ENCODE results near the gene ZNF385B. TPM values are rescaled to one million over a fixed set of nuclear protein-coding genes. Genes with fewer than 3 reads are reported as not detected.

Gene ZNF385B
- total and polyA plus RNA-seq, 9 of the 15 experiments (the other 6 are each of a cell fraction or from before 2014, with no cell fraction given): 0.50 TPM; not detected in 8

- TF ChIP-seq ZNF395 (CRISPR knock-in tag; IDR thresholded peaks at IDR 0.05) (no peak), FOXJ3 (CRISPR knock-in tag; IDR thresholded peaks at IDR 0.05) (no peak), MXI1 (IDR thresholded peaks at IDR 0.05; ENCODE audit: low read depth, low read length) (no peak), HCFC1 (IDR thresholded peaks at IDR 0.05; ENCODE audit: low read depth, low read length) (no peak), ZNF324 (CRISPR knock-in tag; IDR thresholded peaks at IDR 0.05) (no peak)
Measured at GRCh38 chr2:179768765-179769164, 92.6 kb downstream of the ZNF385B start (continued).

- Histone ChIP-seq H3K9me1 (ENCODE audit: control insufficient read depth, insufficient read depth, low read length) (no peaks in the 10 kb centered on the region), H3K9me3 (replicated peaks; ENCODE audit: control insufficient read depth, insufficient read depth, low read depth, low read length) (no peaks in the 10 kb centered on the region), H2AFZ (ENCODE audit: low read depth, low read length) (no peak overlapping the region), H3K36me3 (ENCODE audit: control insufficient read depth, insufficient read depth, low read length) (no peaks in the 10 kb centered on the region), H3K4me1 (replicated peaks in 1 of 2; ENCODE audit: control insufficient read depth in 2 of 2, insufficient read depth in 2 of 2, low read length in 2 of 2) (no peaks in the 10 kb centered on the region), H3K9ac (ENCODE audit: insufficient read depth in 1 of 2, low read depth in 2 of 2, low read length in 2 of 2) (no peak overlapping the region), H3K4me3 (no peak overlapping the region), H3K79me2 (ENCODE audit: control insufficient read depth, insufficient read depth, low read length) (no peaks in the 10 kb centered on the region), H3K27me3 (ENCODE audit: control insufficient read depth in 2 of 2, insufficient read depth in 2 of 2, low read length in 2 of 2) (no peaks in the 10 kb centered on the region), H3K4me2 (ENCODE audit: insufficient read depth, low read length) (no peak overlapping the region), H4K20me1 (replicated peaks; ENCODE audit: control insufficient read depth, insufficient read depth, low read length) (no peaks in the 10 kb centered on the region), H3K27ac (ENCODE audit: extremely low read depth, low read depth, low read length) (no peak overlapping the region)
- DNase-seq (ENCODE audit: extremely low read depth in 1 of 4, low spot score in 3 of 4) (no peak), ATAC-seq (no peak), FAIRE-seq (no peak)
- intact Hi-C loops (cut with micrococcal nuclease) (no loop called here), in situ Hi-C loops (cut with MboI) (no loop called here)
- ChIA-PET POLR2A (no interaction called here), CTCF (ENCODE audit: low intra/inter-chr PET ratio) (no interaction called here)
- no TSS peak for BruUV-seq (replicated peaks)
- TF ChIP-seq BRCA1 (IDR thresholded peaks at IDR 0.05) (no peak), BRCA1 (CRISPR knock-in tag; IDR thresholded peaks at IDR 0.05) (no peak), BHLHE40 (IDR thresholded peaks at IDR 0.05; ENCODE audit: low read length) (no peak), TBP (optimal IDR thresholded peaks at IDR 0.05; ENCODE audit: low read depth, low read length) (no peak)
- WGBS (ENCODE audit: insufficient coverage, low coverage, missing lambda C conversion rate): 6% methylated on average over 2 of the region's 2 CpGs
Measured at GRCh38 chr2:179765666-179766065, 95.7 kb downstream of the ZNF385B start.
